Measurements from ENCODE around the gene CORO2B.

Gene CORO2B

GRCh38 chr15:68732451-68732850, 153.7 kb downstream of the CORO2B start:
- DNase-seq (ENCODE audit: low read depth), result no peak
- no peak for TF ChIP-seq CTCF (conservative IDR thresholded peaks at IDR 0.05; ENCODE audit: low read depth, low read length)
- H3K4me3 ChIP-seq (ENCODE audit: low read depth, low read length), result no peak overlapping the region

GRCh38 chr15:68733666-68734065, 154.9 kb downstream of the CORO2B start:
- DNase-seq (ENCODE audit: low read depth), result no peak
- no peak for TF ChIP-seq CTCF (conservative IDR thresholded peaks at IDR 0.05; ENCODE audit: low read depth, low read length)
- no peak overlapping the region for H3K4me3 ChIP-seq (ENCODE audit: low read depth, low read length)

- no peak for DNase-seq (ENCODE audit: low read depth)
- no peak for TF ChIP-seq CTCF (conservative IDR thresholded peaks at IDR 0.05; ENCODE audit: low read depth, low read length)
- H3K4me3 ChIP-seq (ENCODE audit: low read depth, low read length), result no peak overlapping the region
Measured at GRCh38 chr15:68734352-68734751, 155.6 kb downstream of the CORO2B start.

GRCh38 chr15:68734881-68735280, 156.1 kb downstream of the CORO2B start:
- no peak for TF ChIP-seq CTCF (conservative IDR thresholded peaks at IDR 0.05; ENCODE audit: low read depth, low read length)
- DNase-seq (ENCODE audit: low read depth), result no peak
- H3K4me3 ChIP-seq (ENCODE audit: low read depth, low read length), result no peak overlapping the region

- no peak for TF ChIP-seq CTCF (conservative IDR thresholded peaks at IDR 0.05; ENCODE audit: low read depth, low read length)
- no peak for DNase-seq (ENCODE audit: low read depth)
- no peak overlapping the region for H3K4me3 ChIP-seq (ENCODE audit: low read depth, low read length)
Measured at GRCh38 chr15:68735610-68736009, 156.8 kb downstream of the CORO2B start.

GRCh38 chr15:68739390-68740080, 160.7 kb downstream of the CORO2B start:
- DNase-seq (ENCODE audit: low read depth), result no peak
- H3K4me3 ChIP-seq (ENCODE audit: low read depth, low read length), result no peak overlapping the region
- TF ChIP-seq CTCF (conservative IDR thresholded peaks at IDR 0.05; ENCODE audit: low read depth, low read length), result no peak

- no peak for DNase-seq (ENCODE audit: low read depth)
- TF ChIP-seq CTCF (conservative IDR thresholded peaks at IDR 0.05; ENCODE audit: low read depth, low read length), result no peak
- no peak overlapping the region for H3K4me3 ChIP-seq (ENCODE audit: low read depth, low read length)
Measured at GRCh38 chr15:68743256-68743655, 164.5 kb downstream of the CORO2B start.

Data from choroid plexus epithelial cell (primary cell).